Activated CD4-positive, CD25-positive, alpha-beta regulatory T cell (primary cell): ENCODE results near the gene MAPK8IP3.
"Not testable (repeated sequence)": the region's sequence is repeated elsewhere in the genome, so short reads cannot be mapped to it uniquely, and the experiment has no call there.

ENCODE experiments used
- DNase-seq, 4 experiments: peaks; one replicate each; lab custom pipeline; 2025; lab: John Stamatoyannopoulos, UW

MAPK8IP3 gene

GRCh38 chr16:1787322-1788094, 81.5 kb downstream of the MAPK8IP3 start:
- no peak for DNase-seq

GRCh38 chr16:1788095-1788707, 82.2 kb downstream of the MAPK8IP3 start:
- no peak for DNase-seq

DNA sequence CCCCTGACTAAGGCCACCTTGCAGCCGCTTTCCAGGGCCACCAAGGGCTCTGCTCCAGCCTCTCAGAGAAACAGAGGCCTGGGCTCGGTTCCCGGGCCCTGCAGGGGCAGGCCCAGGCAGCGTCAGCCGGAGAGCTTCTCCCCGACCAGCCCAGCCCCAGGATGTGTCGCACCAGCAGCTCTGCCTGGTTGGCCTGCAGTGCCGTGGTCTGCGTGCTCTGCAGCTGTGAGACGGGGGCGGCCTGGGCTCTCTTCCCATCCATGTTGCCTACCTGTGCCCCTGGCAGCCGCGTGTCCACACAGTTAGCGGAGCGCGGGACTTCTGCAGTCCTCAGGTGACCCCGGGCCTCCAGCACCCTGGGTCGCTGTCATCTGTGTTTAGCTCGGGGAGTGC, 82.7 kb downstream of the MAPK8IP3 start:
- DNase-seq, result no peak

GRCh38 chr16:1789643-1790045, 83.6 kb downstream of the MAPK8IP3 start:
- DNase-seq, result no peak

GRCh38 chr16:1790261-1790610, 84.2 kb downstream of the MAPK8IP3 start:
- DNase-seq, result no peak

- DNase-seq, result no peak
Measured at GRCh38 chr16:1790611-1791255, 84.7 kb downstream of the MAPK8IP3 start.

DNA sequence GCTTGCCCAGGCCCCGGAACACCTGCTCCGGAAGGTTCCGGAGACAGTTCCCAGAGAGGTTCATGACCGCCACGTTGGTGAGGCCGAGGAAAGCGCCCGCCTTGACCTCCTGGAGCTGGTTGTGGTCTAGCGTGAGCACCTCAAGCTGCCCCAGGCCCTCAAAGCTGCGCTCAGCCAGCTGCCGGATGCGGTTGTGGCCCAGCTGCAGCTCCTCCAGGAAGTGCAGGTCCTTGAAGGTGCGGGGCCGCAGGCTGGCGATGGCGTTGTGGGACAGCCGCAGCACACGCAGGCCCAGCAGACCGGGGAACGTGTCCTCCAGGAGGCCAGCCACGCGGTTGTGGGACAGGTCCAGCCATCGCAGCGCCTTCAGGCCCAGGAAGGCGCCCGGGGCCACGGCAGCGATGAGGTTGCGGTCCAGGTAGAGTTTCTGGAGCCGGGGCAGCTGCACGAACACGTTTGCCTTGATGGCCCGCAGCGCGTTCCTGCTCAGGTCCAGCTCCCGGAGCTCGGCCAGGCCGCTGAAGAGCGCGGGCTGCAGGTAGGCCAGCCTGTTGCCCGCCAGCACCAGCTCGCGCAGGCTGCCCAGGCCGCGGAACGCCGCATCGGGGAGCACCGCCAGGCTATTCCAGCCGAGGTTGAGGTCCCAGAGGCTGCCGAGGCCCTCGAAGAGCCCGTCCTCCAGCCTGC, 85.4 kb downstream of the MAPK8IP3 start:
- DNase-seq, result no peak

DNA sequence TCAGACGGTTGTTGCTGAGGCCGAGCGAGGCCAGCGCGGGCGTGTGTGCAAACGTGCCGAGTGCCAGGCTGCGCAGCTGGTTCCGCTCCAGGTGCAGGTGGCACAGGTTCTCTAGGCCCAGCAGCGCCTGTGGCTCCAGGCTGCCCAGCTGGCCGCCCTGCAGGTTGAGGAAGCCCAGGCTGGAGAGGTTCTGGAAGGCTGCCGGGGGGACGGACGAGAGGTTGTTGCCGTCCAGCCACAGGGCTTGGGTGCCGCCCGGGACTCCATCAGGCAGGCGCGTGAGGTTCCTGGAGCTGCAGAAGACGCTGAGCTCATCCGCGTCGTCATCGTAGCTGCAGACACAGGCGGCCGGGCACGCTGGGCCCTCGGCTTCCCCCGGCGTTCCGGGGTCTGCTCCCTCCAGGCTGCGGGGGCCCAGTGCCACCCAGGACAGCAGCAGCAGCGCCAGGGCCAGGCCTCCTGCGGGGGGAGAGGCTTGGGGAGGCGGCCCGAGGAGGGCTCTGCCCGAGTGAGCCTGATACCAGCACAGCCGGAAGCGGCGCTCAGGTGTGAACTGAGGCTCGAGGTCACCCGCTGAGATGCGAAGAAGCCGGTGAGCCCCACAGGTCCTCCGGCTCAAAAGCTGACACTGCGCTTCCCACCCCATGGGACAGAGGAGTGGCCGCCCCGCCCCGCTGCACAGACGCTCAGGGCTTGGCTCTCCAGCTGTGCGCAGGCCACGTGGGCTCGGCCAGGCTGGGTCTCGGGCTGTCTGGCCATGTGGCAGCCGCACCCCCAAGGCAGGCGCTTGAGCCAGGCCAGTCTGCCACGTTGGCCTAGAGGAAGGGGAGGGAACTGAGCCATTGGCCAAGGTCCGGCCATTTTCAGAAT, 86.2 kb downstream of the MAPK8IP3 start:
- no peak for DNase-seq

DNA sequence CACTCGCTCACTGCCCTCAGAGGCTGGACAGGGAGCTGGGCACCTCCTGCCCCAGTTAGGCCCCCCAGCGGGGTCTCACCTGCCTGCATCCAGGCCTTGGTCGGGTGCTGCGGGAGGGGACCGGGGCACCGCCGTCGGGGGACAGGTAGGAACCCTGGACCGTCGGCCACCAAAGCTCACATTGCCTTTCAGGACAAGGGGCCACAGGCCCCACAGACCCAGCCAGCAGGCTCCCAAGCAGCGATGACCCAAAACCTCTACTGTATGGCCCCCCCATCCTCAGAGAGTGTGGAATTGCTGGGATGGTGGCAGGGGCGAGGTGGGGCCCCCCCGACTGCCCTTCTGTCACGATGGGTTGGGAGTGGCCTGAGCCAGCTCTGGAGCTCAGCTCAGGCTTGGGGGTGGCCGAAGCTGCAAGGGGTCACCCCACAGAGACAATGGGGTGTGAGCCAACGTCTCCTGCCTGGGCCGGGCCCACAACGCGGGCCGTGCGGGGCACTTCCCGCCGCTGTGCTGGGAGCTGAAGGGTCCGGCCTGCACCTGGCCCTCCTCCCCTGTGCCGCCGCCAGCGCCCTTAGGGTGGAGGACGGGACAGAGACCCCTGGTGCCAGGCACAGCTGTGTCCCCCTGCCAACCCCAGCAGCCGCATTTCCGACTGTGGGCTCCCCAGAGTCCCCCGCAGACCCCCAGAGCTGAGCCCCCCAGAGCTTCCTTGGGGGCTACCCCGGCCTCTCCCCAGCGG, 87.0 kb downstream of the MAPK8IP3 start:
- DNase-seq, result no peak

DNA sequence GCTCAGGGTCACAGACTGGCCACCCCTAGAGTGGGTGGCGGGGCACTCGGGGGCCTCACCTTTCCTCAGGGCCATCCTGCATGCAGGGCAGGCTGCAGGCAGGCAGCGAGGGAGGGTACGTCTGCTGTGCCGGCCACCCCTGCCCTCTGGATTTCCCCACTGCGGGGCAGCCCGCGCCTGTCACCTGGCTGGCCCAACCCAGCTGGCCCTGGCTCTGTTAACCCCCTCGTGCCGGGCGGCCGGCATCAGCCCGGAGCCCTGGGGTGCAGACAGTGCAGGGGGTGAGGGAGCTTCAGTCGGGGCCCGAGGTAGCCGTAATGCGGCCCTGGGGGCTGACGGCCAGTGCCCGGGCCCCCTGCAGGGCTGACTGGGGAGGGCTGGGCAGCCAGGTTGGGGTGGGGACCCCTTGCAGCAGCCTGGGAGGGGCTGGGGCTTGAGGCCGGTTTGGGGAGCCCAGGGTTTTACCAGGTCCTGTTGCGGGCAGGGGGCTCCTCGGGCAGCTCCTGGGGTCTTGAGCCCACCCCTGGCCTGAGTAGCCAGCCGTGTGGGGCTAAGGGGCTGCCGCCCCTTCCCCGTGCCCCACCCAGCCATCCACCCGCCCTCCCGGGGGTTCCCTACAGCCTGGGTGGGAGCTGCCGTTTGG, 87.7 kb downstream of the MAPK8IP3 start, which contains the start of gene IGFALS:
Gene IGFALS (minus strand): TSS at position 128 of the 643 bp plus-strand sequence. CDS start 53 bp downstream, at position 75.
- no peak for DNase-seq

DNA sequence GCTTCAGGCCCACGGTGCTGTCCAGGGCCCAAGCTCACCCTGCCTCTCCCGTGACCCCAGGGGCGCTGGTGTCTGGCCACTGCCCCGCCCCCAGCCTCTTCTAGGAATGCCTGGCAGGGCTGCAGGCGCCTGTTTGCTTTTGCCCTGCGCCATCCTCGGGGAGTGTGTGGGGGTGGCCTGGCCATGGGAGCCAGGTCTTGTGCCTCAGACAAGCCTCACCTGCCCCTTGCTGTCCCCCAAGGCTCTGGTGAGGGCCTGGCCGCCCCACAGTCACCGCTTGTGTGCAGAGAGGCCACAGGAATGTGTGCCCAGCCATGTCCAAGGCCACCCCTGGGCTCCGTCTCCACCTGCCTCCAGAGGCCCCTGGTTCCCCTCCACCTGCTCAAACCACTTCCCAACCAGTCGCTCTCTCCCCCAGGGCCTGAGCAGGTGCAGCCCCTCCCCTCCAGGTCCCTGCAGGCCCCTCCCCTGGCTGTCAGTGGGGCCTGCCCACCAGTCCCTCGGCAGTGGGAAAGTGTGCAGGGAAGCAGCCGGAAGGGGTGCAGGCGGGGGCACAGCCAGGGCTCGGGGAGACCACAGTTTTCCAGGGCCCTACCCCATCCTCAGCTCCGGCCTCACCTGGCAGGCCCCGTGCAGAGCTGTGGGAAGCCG, 88.4 kb downstream of the MAPK8IP3 start:
- no peak for DNase-seq

- DNase-seq, result no peak
Measured at GRCh38 chr16:1794908-1795666, 89.1 kb downstream of the MAPK8IP3 start.

GRCh38 chr16:1799263-1799662, 93.3 kb downstream of the MAPK8IP3 start:
- not testable (repeated sequence) for DNase-seq

DNA sequence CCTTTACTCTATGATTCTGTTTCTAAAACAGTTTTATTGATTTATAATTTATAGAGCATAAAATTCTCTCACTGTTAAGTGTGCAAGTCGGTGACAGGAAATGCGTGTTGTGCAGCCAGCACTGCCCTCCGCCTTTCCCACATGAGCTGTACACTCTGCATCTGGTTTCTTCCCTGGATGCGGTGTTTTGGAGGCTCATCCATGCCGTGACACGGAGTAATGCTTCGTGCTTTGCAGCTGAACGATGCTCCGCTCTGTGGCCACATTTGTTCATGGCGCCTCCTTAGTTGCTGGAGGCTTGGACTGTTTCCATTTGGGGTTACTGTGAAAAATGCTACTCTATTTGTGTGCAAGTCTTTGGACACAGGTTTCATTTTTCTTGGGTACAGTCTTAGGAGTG, 94.7 kb downstream of the MAPK8IP3 start:
- no peak for DNase-seq

GRCh38 chr16:1807626-1808025, 101.6 kb downstream of the MAPK8IP3 start:
- no peak for DNase-seq

- no peak for DNase-seq
Measured at GRCh38 chr16:1808691-1809090, 102.7 kb downstream of the MAPK8IP3 start.

- no peak for DNase-seq
Measured at GRCh38 chr16:1809281-1809801, 103.3 kb downstream of the MAPK8IP3 start.

DNA sequence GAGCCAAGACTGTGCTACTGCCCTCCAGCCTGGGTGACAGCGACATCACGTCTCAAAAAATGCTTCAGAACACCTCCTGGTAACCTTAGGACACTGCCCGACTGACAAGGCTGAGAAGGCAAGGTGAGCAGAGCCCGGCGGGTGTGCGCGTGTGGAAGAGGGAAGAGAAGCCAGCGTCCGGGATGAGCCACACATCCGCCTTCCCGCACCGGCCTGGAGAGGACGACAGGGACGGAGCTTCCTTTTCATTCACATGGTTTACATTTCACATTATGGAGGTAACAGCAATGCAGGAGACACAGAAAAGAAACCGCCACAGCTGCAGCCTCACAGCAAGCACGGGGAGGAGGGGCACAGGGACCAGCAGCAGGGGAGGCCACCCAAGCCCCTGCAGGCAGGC, 104.1 kb downstream of the MAPK8IP3 start:
- DNase-seq, result no peak

GRCh38 chr16:1810536-1810935, 104.5 kb downstream of the MAPK8IP3 start:
- DNase-seq, result no peak
